T-cell (primary cell): ENCODE results near the gene OAS1. TPM values are rescaled to one million over a fixed set of nuclear protein-coding genes. Genes with fewer than 3 reads are reported as not detected.

Experiments
- ATAC-seq, 4 experiments: fragments of 200-7000 bp in 3 of 4; fragments of 150-1000 bp in 1 of 4; cut with Tn5 transposase; replicated peaks in 1 of 4; 1 replicate in 3 of 4; 2 replicates in 1 of 4; pipeline ENCODE4 v1.10.0; 2021; ENCODE audit warnings: moderate library complexity in 3 of 4, mild to moderate bottlenecking in 2 of 4, moderate number of reproducible peaks in 1 of 4
- CTCF ChIA-PET, 2 donors: fragments of 300-600 bp; sonication (Branson Sonifier 250); formaldehyde crosslinking; loops; one replicate each; lab custom pipeline; 2022; ENCODE audit warnings: antibody characterized with exemption in 2 of 2; lab: Charles Lee
- POLR2A ChIA-PET, 2 donors: fragments of 300-600 bp; sonication (Branson Sonifier 250); formaldehyde crosslinking; loops; one replicate each; lab custom pipeline; 2022; ENCODE audit warnings: antibody characterized with exemption in 2 of 2; lab: Charles Lee
- DNase-seq, 35 experiments: peaks; one replicate each; pipeline versions ENCODE4 v3.0.0 to v3.0.0-alpha.2; 2013 to 2023
- H3K27ac ChIP-seq: one replicate; pipeline ENCODE4 v1.5.1; 2013; ENCODE audit warnings: low read length
- H3K27me3 ChIP-seq, 2 experiments: replicated peaks in 1 of 2; 1 replicate in 1 of 2; 2 replicates in 1 of 2; pipeline versions ENCODE4 v1.6.1 to v1.7.0; 2013; ENCODE audit warnings: low read length in 1 of 2, mixed read lengths in 1 of 2; ENCODE audit not compliant: control insufficient read depth in 2 of 2, insufficient read depth in 2 of 2; ENCODE audit errors: extremely low read depth in 1 of 2
- H3K36me3 ChIP-seq, 2 donors: 1 replicate in 1 of 2; 2 replicates in 1 of 2; pipeline versions ENCODE4 v1.6.1 to v1.7.0; 2013; ENCODE audit warnings: low read length in 1 of 2; ENCODE audit not compliant: control insufficient read depth in 2 of 2, insufficient read depth in 1 of 2; ENCODE audit errors: extremely low read depth in 1 of 2
- H3K4me1 ChIP-seq, 2 experiments: 1 replicate in 1 of 2; 2 replicates in 1 of 2; pipeline versions ENCODE4 v1.6.1 to v1.7.0; 2013; ENCODE audit warnings: low read length in 2 of 2, mixed read lengths in 1 of 2; ENCODE audit not compliant: insufficient read depth in 2 of 2, control insufficient read depth in 1 of 2; ENCODE audit errors: extremely low read depth in 1 of 2
- H3K4me3 ChIP-seq, 2 donors: 1 replicate in 1 of 2; 2 replicates in 1 of 2; pipeline versions ENCODE4 v1.5.1 to v1.7.0; 2013; ENCODE audit warnings: mild to moderate bottlenecking in 2 of 2, low read length in 1 of 2, moderate library complexity in 1 of 2; ENCODE audit not compliant: control insufficient read depth in 1 of 2; ENCODE audit errors: extremely low read depth in 1 of 2
- H3K9me3 ChIP-seq: 2 replicates; pipeline ENCODE4 v1.7.0; 2013
- H3K27ac Mint-ChIP-seq, 2 donors: one replicate each; pipeline ENCODE4 v1.8.0; 2020 to 2021; ENCODE audit warnings: mild to moderate bottlenecking in 2 of 2, mixed read lengths in 2 of 2
- H3K27me3 Mint-ChIP-seq, 2 donors: one replicate each; pipeline ENCODE4 v1.8.0; 2021 to 2022; ENCODE audit warnings: mixed read lengths in 2 of 2
- H3K36me3 Mint-ChIP-seq: one replicate; pipeline ENCODE4 v1.8.0; 2021; ENCODE audit warnings: mixed read lengths
- H3K4me1 Mint-ChIP-seq, 3 donors: one replicate each; pipeline ENCODE4 v1.8.0; 2020 to 2022; ENCODE audit warnings: mixed read lengths in 3 of 3, mild to moderate bottlenecking in 1 of 3
- H3K4me3 Mint-ChIP-seq, 3 donors: one replicate each; pipeline ENCODE4 v1.8.0; 2020 to 2022; ENCODE audit warnings: mild to moderate bottlenecking in 3 of 3, mixed read lengths in 3 of 3, moderate library complexity in 3 of 3
- H3K9me3 Mint-ChIP-seq, 3 donors: one replicate each; pipeline ENCODE4 v1.8.0; 2020 to 2022; ENCODE audit warnings: mixed read lengths in 3 of 3
- WGBS: methylation state at CpG from one replicate; pipeline ENCODE4 v1.1.5; 2013; ENCODE audit warnings: missing lambda C conversion rate; ENCODE audit not compliant: insufficient coverage; 5-methylcytosine and 5-hydroxymethylcytosine counted together
- total RNA-seq, 35 experiments: library from RNA in 6 of 35; stranded (reverse) in 6 of 35; fragments of 120-200 nt in 1 of 35; gene quantifications; one replicate each; pipeline versions ENCODE4 v1.2.1 to v1.2.4 and lab custom pipeline; 2013 to 2026

Gene OAS1
- total RNA-seq, 5 donors from 2014 or later (not counting 1 experiment from before 2014, with no cell fraction given) = 8.5 to 22.9 (median 11.4) TPM

- H3K4me3 Mint-ChIP-seq = no peak overlapping the region
- no peaks in the 10 kb centered on the region for H3K4me1 ChIP-seq
- no peaks in the 10 kb centered on the region for H3K9me3 ChIP-seq
- H3K27me3 Mint-ChIP-seq = peaks cover 50 to 51% of the 10 kb centered on the region in 2 donors
- ChIA-PET CTCF (no interaction called here), POLR2A (no interaction called here)
- WGBS = 66% methylated on average over 3 of the region's 3 CpGs
- H3K27ac Mint-ChIP-seq = no peak overlapping the region
- H3K36me3 ChIP-seq = no peaks in the 10 kb centered on the region
- no peaks in the 10 kb centered on the region for H3K9me3 Mint-ChIP-seq
- H3K4me1 Mint-ChIP-seq = no peaks in the 10 kb centered on the region
- DNase-seq (no peak), ATAC-seq (no peak)
- peaks cover 0 to 44% of the 10 kb centered on the region in 2 experiments for H3K27me3 ChIP-seq
- no peaks in the 10 kb centered on the region for H3K36me3 Mint-ChIP-seq
- no peak overlapping the region for H3K27ac ChIP-seq
- no peak overlapping the region for H3K4me3 ChIP-seq
Measured at GRCh38 chr12:112878488-112878887, 28.3 kb upstream of the OAS1 start.

- POLR2A ChIA-PET = no interaction called here
- H3K4me1 Mint-ChIP-seq = no peaks in the 10 kb centered on the region
- no peaks in the 10 kb centered on the region for H3K9me3 ChIP-seq
- H3K27ac Mint-ChIP-seq = no peak overlapping the region
- H3K36me3 Mint-ChIP-seq = no peaks in the 10 kb centered on the region
- no peaks in the 10 kb centered on the region for H3K9me3 Mint-ChIP-seq
- WGBS = 77% methylated on average over 3 of the region's 8 CpGs
- H3K4me3 ChIP-seq = no peak overlapping the region
- no peak overlapping the region for H3K4me3 Mint-ChIP-seq
- no peak overlapping the region for H3K27ac ChIP-seq
- H3K27me3 ChIP-seq = peaks cover 0 to 41% of the 10 kb centered on the region in 2 experiments
- peaks cover 45 to 46% of the 10 kb centered on the region in 2 donors for H3K27me3 Mint-ChIP-seq
- no peaks in the 10 kb centered on the region for H3K36me3 ChIP-seq
- no peaks in the 10 kb centered on the region for H3K4me1 ChIP-seq
- ATAC-seq = no peak
- CTCF ChIA-PET = no interaction called here
- no peak for DNase-seq
Measured at GRCh38 chr12:112879191-112879705, 27.5 kb upstream of the OAS1 start.

GRCh38 chr12:112881602-112882001 is 25.2 kb upstream of the OAS1 start:
- no peak for ATAC-seq
- Histone ChIP-seq H3K27me3 (peaks cover 0 to 22% of the 10 kb centered on the region in 2 experiments), H3K9me3 (no peaks in the 10 kb centered on the region), H3K4me1 (no peaks in the 10 kb centered on the region), H3K36me3 (no peaks in the 10 kb centered on the region), H3K4me3 (no peak overlapping the region), H3K27ac (no peak overlapping the region)
- POLR2A ChIA-PET = no interaction called here
- peaks cover 0 to 8% (median 6%) of the 10 kb centered on the region in 3 donors for H3K9me3 Mint-ChIP-seq
- DNase-seq = no peak
- CTCF ChIA-PET = no interaction called here
- no peaks in the 10 kb centered on the region for H3K4me1 Mint-ChIP-seq
- H3K36me3 Mint-ChIP-seq = no peaks in the 10 kb centered on the region
- no peak overlapping the region for H3K4me3 Mint-ChIP-seq
- no peak overlapping the region for H3K27ac Mint-ChIP-seq
- H3K27me3 Mint-ChIP-seq = peaks cover 29 to 44% of the 10 kb centered on the region in 2 donors
- 59% methylated on average over 6 of the region's 6 CpGs for WGBS

GRCh38 chr12:112885236-112885635 is 21.5 kb upstream of the OAS1 start:
- Mint-ChIP-seq H3K9me3 (peaks cover 0 to 8% (median 6%) of the 10 kb centered on the region in 3 donors), H3K4me3 (no peak overlapping the region), H3K4me1 (no peaks in the 10 kb centered on the region), H3K27me3 (peaks cover 8 to 41% of the 10 kb centered on the region in 2 donors), H3K27ac (no peak overlapping the region), H3K36me3 (no peaks in the 10 kb centered on the region)
- H3K4me1 ChIP-seq = no peaks in the 10 kb centered on the region
- ChIA-PET CTCF (no interaction called here), POLR2A (no interaction called here)
- no peak overlapping the region for H3K4me3 ChIP-seq
- DNase-seq = no peak
- H3K27me3 ChIP-seq = peaks cover 0 to 12% of the 10 kb centered on the region in 2 experiments
- peaks cover 2% of the 10 kb centered on the region for H3K9me3 ChIP-seq
- no peak for ATAC-seq
- no CpG with 5 or more reads among the region's 2 CpGs for WGBS
- H3K27ac ChIP-seq = no peak overlapping the region
- H3K36me3 ChIP-seq = no peaks in the 10 kb centered on the region

- H3K4me3 ChIP-seq = no peak overlapping the region
- H3K36me3 Mint-ChIP-seq = no peaks in the 10 kb centered on the region
- ATAC-seq = no peak
- ChIA-PET POLR2A (no interaction called here), CTCF (no interaction called here)
- H3K4me1 ChIP-seq = no peaks in the 10 kb centered on the region
- H3K4me1 Mint-ChIP-seq = no peaks in the 10 kb centered on the region
- 60% methylated on average over 1 of the region's 2 CpGs for WGBS
- no peak for DNase-seq
- no peaks in the 10 kb centered on the region for H3K36me3 ChIP-seq
- H3K27ac Mint-ChIP-seq = no peak overlapping the region
- peaks cover 2 to 37% of the 10 kb centered on the region in 2 donors for H3K27me3 Mint-ChIP-seq
- H3K9me3 Mint-ChIP-seq = peaks cover 0 to 8% (median 6%) of the 10 kb centered on the region in 3 donors
- H3K9me3 ChIP-seq = peaks cover 2% of the 10 kb centered on the region
- no peak overlapping the region for H3K27ac ChIP-seq
- H3K27me3 ChIP-seq = peaks cover 0 to 7% of the 10 kb centered on the region in 2 experiments
- no peak overlapping the region for H3K4me3 Mint-ChIP-seq
Measured at GRCh38 chr12:112887550-112887949, 19.2 kb upstream of the OAS1 start.

GRCh38 chr12:112891093-112892024 is 15.4 kb upstream of the OAS1 start:
- Histone ChIP-seq H3K27ac (no peak overlapping the region), H3K27me3 (peaks cover 0 to 7% of the 10 kb centered on the region in 2 experiments), H3K9me3 (peaks cover 2% of the 10 kb centered on the region), H3K4me3 (no peak overlapping the region), H3K4me1 (no peaks in the 10 kb centered on the region), H3K36me3 (no peaks in the 10 kb centered on the region)
- Mint-ChIP-seq H3K9me3 (no peaks in the 10 kb centered on the region), H3K27ac (no peak overlapping the region), H3K27me3 (peaks cover 2 to 11% of the 10 kb centered on the region in 2 donors), H3K36me3 (no peaks in the 10 kb centered on the region), H3K4me3 (no peak overlapping the region), H3K4me1 (no peaks in the 10 kb centered on the region)
- ATAC-seq = no peak
- 92% methylated on average over 3 of the region's 6 CpGs for WGBS
- DNase-seq = no peak
- POLR2A ChIA-PET = no interaction called here
- CTCF ChIA-PET = interaction anchor here in 1 of 2 donors (0.5 kb wide), 1 partner anchor 140 kb away, joined by 5 read pairs; no protein-coding TSS in a partner anchor
